K562 (cell line): ENCODE measurements around the gene IFI16. TPM values are rescaled to one million over a fixed set of nuclear protein-coding genes. Genes with fewer than 3 reads are reported as not detected.

Experiments
- CEBPG ChIP-seq, 3 experiments: fragments of 200-800 bp in 1 of 3; sonication (Bioruptor generic) in 1 of 3; sonication (generic) in 1 of 3; formaldehyde crosslinking in 1 of 3; IDR thresholded peaks in 2 of 3; conservative IDR thresholded peaks in 1 of 3; 2 replicates each; pipeline versions ENCODE4 v1.6.1 to v1.8.0; 2016 to 2022; ENCODE audit warnings: missing compliant biosample characterization in 2 of 3, missing genetic modification characterization in 2 of 3, mild to moderate bottlenecking in 1 of 3, missing genetic modification reagents in 1 of 3
- ESRRB ChIP-seq: fragments of 250-450 bp; sonication (Bioruptor Pico); IDR thresholded peaks from 2 replicates; pipeline ENCODE4 v1.5.0; 2020; ENCODE audit warnings: mild to moderate bottlenecking, moderate library complexity, borderline replicate concordance
- ETS2 ChIP-seq: IDR thresholded peaks from 2 replicates; pipeline ENCODE4 v1.6.1; 2016; ENCODE audit warnings: borderline replicate concordance, missing genetic modification characterization, mild to moderate bottlenecking, moderate library complexity, missing compliant biosample characterization; ENCODE audit not compliant: poor library complexity, severe bottlenecking
- ETV6 ChIP-seq, 3 experiments: fragments of 150-350 bp in 1 of 3; sonication (generic) in 1 of 3; formaldehyde crosslinking in 1 of 3; IDR thresholded peaks; 2 replicates each; pipeline versions ENCODE4 v1.6.1 to v1.8.0; 2014 to 2022; ENCODE audit warnings: borderline replicate concordance in 2 of 3, low read depth in 2 of 3, antibody characterized with exemption in 1 of 3, low read length in 1 of 3, mild to moderate bottlenecking in 1 of 3, missing genetic modification reagents in 1 of 3
- FOXA3 ChIP-seq, 2 experiments: fragments of 450-650 bp in 1 of 2; sonication (generic) in 1 of 2; formaldehyde crosslinking; IDR thresholded peaks in 1 of 2; conservative IDR thresholded peaks in 1 of 2; 2 replicates each; pipeline versions ENCODE4 v1.4.0 to v1.8.0; 2020 to 2022; ENCODE audit warnings: mild to moderate bottlenecking in 2 of 2, missing genetic modification reagents in 1 of 2
- MED1 ChIP-seq: sonication (generic); formaldehyde crosslinking; IDR thresholded peaks from 2 replicates; pipeline ENCODE4 v1.8.1; 2023; ENCODE audit warnings: missing genetic modification reagents, borderline replicate concordance
- MEIS2 ChIP-seq: fragments of 450-650 bp; IDR thresholded peaks from 2 replicates; pipeline ENCODE4 v1.6.1; 2014; ENCODE audit warnings: mild to moderate bottlenecking; ENCODE audit not compliant: partially characterized antibody
- NBN ChIP-seq: fragments of 450-650 bp; IDR thresholded peaks from 2 replicates; pipeline ENCODE4 v1.6.1; 2016; ENCODE audit warnings: low read depth, mild to moderate bottlenecking
- NFE2 ChIP-seq: IDR thresholded peaks from 2 replicates; pipeline ENCODE4 v1.6.1; 2014; ENCODE audit warnings: antibody characterized with exemption, low read depth
- PURB ChIP-seq: sonication (generic); formaldehyde crosslinking; IDR thresholded peaks from 2 replicates; pipeline ENCODE4 v1.9.0; 2021; ENCODE audit warnings: low read depth, mild to moderate bottlenecking, missing genetic modification reagents
- SMAD4 ChIP-seq: fragments of 250-450 bp; sonication (Bioruptor Pico); conservative IDR thresholded peaks from 2 replicates; pipeline ENCODE4 v1.8.0; 2021; ENCODE audit warnings: inconsistent platforms, mild to moderate bottlenecking, moderate library complexity
- TAF7 ChIP-seq: fragments of 450-650 bp; IDR thresholded peaks from 2 replicates; pipeline ENCODE4 v1.6.1; 2016; ENCODE audit warnings: missing genetic modification characterization, missing compliant biosample characterization
- XRCC5 ChIP-seq: fragments of 200-400 bp; formaldehyde crosslinking; IDR thresholded peaks from 2 replicates; pipeline ENCODE4 v1.6.1; 2017; ENCODE audit warnings: low read depth, mild to moderate bottlenecking, low read length
- ZNF146 ChIP-seq: IDR thresholded peaks from one replicate; pipeline ENCODE4 v1.6.1; 2018; ENCODE audit warnings: missing compliant biosample characterization; ENCODE audit not compliant: unreplicated experiment
- ZNF23 ChIP-seq: fragments of 250-450 bp; sonication (Bioruptor Pico); IDR thresholded peaks from 2 replicates; pipeline ENCODE4 v1.4.0; 2020; ENCODE audit warnings: mild to moderate bottlenecking
- polyA plus RNA-seq, 8 experiments: library from polyadenylated mRNA; depleted of rRNA in 4 of 8; stranded (reverse) in 5 of 8; unstranded in 3 of 8; fragments of >200 nt; fragmentation: Nextera tagmentation in 2 of 8; fragmentation: Illumina TruSeq in 1 of 8; extraction: Ambion mirVana in 2 of 8; extraction: Trizol in 1 of 8; gene quantifications; 2 replicates each; pipeline versions ENCODE4 v1.2.1 to v1.2.3, GENCODE V29; 2011 to 2014; ENCODE audit warnings: inconsistent platforms in 1 of 8, missing spikeins in 1 of 8
- total RNA-seq, 7 experiments: library from RNA; depleted of rRNA in 6 of 7; stranded (reverse); fragments of >200 nt in 6 of 7; fragmentation: Illumina TruSeq in 2 of 7; extraction: Trizol in 2 of 7; gene quantifications; 2 replicates each; pipeline versions ENCODE4 v1.2.1 to v1.2.3, GENCODE V29; 2011 to 2021; ENCODE audit warnings: low replicate concordance in 1 of 7
- TF ChIP-seq, protein P1 (sequence below): fragments of 250-450 bp; sonication (Bioruptor Pico); IDR thresholded peaks from 2 replicates; pipeline ENCODE4 v1.8.0; 2022; ENCODE audit warnings: inconsistent platforms
- TF ChIP-seq, protein P2 (sequence below), 3 experiments: fragments of 200-800 bp in 1 of 3; fragments of 250-450 bp in 1 of 3; fragments of 450-650 bp in 1 of 3; sonication (Bioruptor Pico) in 1 of 3; sonication (Bioruptor generic) in 1 of 3; formaldehyde crosslinking in 1 of 3; IDR thresholded peaks; 2 replicates each; pipeline versions ENCODE4 v1.6.1 to v1.8.0; 2016 to 2022; ENCODE audit warnings: mild to moderate bottlenecking in 2 of 3, missing genetic modification characterization in 2 of 3, missing compliant biosample characterization in 1 of 3, moderate library complexity in 1 of 3
- TF ChIP-seq, protein P3 (sequence below), 2 experiments: fragments of 450-650 bp in 1 of 2; sonication (generic) in 1 of 2; formaldehyde crosslinking in 1 of 2; IDR thresholded peaks in 1 of 2; conservative IDR thresholded peaks in 1 of 2; 2 replicates each; pipeline versions ENCODE4 v1.6.1 to v1.8.1; 2016 to 2023; ENCODE audit warnings: mild to moderate bottlenecking in 2 of 2, moderate library complexity in 2 of 2, inconsistent platforms in 1 of 2, missing genetic modification reagents in 1 of 2

The IFI16 gene
- total and polyA plus RNA-seq, 9 of the 15 experiments (the other 6 are each of a cell fraction or from before 2014, with no cell fraction given): 0.70 to 2.8 (median 1.6) TPM

DNA sequence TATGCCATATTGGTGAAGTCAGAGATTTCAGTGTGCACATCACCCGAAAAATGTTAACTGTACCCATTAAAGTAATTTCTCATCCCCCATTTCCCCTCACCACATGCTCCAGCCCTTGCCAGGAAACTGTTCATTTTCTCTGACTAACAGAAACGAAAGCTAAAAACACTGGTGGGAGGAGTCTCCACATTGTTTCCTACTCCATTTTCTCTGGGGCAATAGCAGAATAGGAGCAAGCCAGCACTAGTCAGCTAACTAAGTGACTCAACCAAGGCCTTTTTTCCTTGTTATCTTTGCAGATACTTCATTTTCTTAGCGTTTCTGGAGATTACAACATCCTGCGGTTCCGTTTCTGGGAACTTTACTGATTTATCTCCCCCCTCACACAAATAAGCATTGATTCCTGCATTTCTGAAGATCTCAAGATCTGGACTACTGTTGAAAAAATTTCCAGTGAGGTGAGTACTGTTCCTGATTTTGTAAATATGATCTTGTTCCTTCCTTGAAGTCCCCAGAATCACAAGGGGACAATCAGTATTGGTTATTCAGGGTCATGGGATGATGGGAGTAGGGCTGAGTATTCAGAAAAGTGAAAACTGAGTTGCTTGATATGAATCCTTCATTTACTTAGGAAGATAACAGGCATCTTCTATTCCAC is at the start of gene IFI16 (continued):
- TF ChIP-seq FOXA3 (CRISPR knock-in tag; conservative IDR thresholded peaks at IDR 0.05 in 1 of 2, IDR thresholded peaks at IDR 0.05 in 1 of 2): peak in 1 of 2 experiments; percentile 61; a peak in 1 of 4 replicates
- no peak for TF ChIP-seq TAF7 (tag)
- peak; percentile 80; the same call in 1 of the 2 replicates for TF ChIP-seq NBN
- TF ChIP-seq, protein P1, sequence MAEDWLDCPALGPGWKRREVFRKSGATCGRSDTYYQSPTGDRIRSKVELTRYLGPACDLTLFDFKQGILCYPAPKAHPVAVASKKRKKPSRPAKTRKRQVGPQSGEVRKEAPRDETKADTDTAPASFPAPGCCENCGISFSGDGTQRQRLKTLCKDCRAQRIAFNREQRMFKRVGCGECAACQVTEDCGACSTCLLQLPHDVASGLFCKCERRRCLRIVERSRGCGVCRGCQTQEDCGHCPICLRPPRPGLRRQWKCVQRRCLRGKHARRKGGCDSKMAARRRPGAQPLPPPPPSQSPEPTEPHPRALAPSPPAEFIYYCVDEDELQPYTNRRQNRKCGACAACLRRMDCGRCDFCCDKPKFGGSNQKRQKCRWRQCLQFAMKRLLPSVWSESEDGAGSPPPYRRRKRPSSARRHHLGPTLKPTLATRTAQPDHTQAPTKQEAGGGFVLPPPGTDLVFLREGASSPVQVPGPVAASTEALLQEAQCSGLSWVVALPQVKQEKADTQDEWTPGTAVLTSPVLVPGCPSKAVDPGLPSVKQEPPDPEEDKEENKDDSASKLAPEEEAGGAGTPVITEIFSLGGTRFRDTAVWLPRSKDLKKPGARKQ (CRISPR knock-in tag): no peak
- no peak for TF ChIP-seq PURB
- peak; percentile 34 for TF ChIP-seq MEIS2
- no peak for TF ChIP-seq ZNF146 (CRISPR knock-in tag)
- TF ChIP-seq MED1 (CRISPR knock-in tag): no peak
- no peak for TF ChIP-seq ESRRB
- TF ChIP-seq NFE2: peak; percentile 34; the same call in 1 of the 2 replicates
- no peak for TF ChIP-seq ETS2 (tag)
- TF ChIP-seq CEBPG (CRISPR knock-in tag; IDR thresholded peaks at IDR 0.05): no peak
- peak; percentile 94 to 98 for TF ChIP-seq CEBPG (tag; conservative IDR thresholded peaks at IDR 0.05 in 1 of 2, IDR thresholded peaks at IDR 0.05 in 1 of 2)
- TF ChIP-seq, protein P2, sequence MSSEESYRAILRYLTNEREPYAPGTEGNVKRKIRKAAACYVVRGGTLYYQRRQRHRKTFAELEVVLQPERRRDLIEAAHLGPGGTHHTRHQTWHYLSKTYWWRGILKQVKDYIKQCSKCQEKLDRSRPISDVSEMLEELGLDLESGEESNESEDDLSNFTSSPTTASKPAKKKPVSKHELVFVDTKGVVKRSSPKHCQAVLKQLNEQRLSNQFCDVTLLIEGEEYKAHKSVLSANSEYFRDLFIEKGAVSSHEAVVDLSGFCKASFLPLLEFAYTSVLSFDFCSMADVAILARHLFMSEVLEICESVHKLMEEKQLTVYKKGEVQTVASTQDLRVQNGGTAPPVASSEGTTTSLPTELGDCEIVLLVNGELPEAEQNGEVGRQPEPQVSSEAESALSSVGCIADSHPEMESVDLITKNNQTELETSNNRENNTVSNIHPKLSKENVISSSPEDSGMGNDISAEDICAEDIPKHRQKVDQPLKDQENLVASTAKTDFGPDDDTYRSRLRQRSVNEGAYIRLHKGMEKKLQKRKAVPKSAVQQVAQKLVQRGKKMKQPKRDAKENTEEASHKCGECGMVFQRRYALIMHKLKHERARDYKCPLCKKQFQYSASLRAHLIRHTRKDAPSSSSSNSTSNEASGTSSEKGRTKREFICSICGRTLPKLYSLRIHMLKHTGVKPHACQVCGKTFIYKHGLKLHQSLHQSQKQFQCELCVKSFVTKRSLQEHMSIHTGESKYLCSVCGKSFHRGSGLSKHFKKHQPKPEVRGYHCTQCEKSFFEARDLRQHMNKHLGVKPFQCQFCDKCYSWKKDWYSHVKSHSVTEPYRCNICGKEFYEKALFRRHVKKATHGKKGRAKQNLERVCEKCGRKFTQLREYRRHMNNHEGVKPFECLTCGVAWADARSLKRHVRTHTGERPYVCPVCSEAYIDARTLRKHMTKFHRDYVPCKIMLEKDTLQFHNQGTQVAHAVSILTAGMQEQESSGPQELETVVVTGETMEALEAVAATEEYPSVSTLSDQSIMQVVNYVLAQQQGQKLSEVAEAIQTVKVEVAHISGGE (CRISPR knock-in tag; IDR thresholded peaks at IDR 0.05): no peak
- TF ChIP-seq ETV6 (IDR thresholded peaks at IDR 0.05; ENCODE audit: borderline replicate concordance in 1 of 2, low read depth in 2 of 2, low read length in 1 of 2): peak in 1 of 2 experiments; percentile 48; a peak in 1 of 4 replicates
- no peak for TF ChIP-seq ETV6 (CRISPR knock-in tag; IDR thresholded peaks at IDR 0.05; ENCODE audit: borderline replicate concordance)
- no peak for TF ChIP-seq XRCC5
- TF ChIP-seq, protein P3, sequence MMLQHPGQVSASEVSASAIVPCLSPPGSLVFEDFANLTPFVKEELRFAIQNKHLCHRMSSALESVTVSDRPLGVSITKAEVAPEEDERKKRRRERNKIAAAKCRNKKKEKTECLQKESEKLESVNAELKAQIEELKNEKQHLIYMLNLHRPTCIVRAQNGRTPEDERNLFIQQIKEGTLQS (IDR thresholded peaks at IDR 0.05): peak; percentile 72
- TF ChIP-seq, protein P3 (CRISPR knock-in tag; conservative IDR thresholded peaks at IDR 0.05): no peak
- peak; percentile 72 for TF ChIP-seq SMAD4 (CRISPR knock-in tag)
- TF ChIP-seq ZNF23 (CRISPR knock-in tag): no peak
